Tibial artery (tissue), 4 donors: ENCODE results near the gene RAB23.

ENCODE experiments used
- DNase-seq, 2 donors: peaks; one replicate each; pipeline ENCODE4 v3.0.0-alpha.2; 2019
- H3K27ac ChIP-seq, 2 donors: fragments of 200-600 bp; sonication (generic) in 1 of 2; 1 replicate in 1 of 2; 2 replicates in 1 of 2; pipeline ENCODE4 v1.5.1; 2018 to 2019; ENCODE audit warnings: mild to moderate bottlenecking in 1 of 2
- H3K27me3 ChIP-seq, 2 donors: fragments of 200-600 bp; sonication (generic) in 1 of 2; one replicate each; pipeline versions ENCODE4 v1.5.1 to v1.6.0; 2016 to 2019
- H3K36me3 ChIP-seq, 3 donors: fragments of 200-600 bp; sonication (generic) in 2 of 3; one replicate each; pipeline ENCODE4 v1.5.1; 2016 to 2019; ENCODE audit warnings: mild to moderate bottlenecking in 2 of 3
- H3K4me1 ChIP-seq, 4 donors: fragments of 200-600 bp; sonication (generic) in 2 of 4; 1 replicate in 3 of 4; 2 replicates in 1 of 4; pipeline ENCODE4 v1.5.1; 2016 to 2019
- H3K4me3 ChIP-seq, 2 donors: fragments of 200-600 bp; sonication (generic) in 1 of 2; 1 replicate in 1 of 2; 2 replicates in 1 of 2; pipeline ENCODE4 v1.5.1; 2018 to 2019; ENCODE audit warnings: mild to moderate bottlenecking in 2 of 2
- H3K9me3 ChIP-seq, 3 donors: fragments of 200-600 bp; sonication (generic) in 1 of 3; one replicate each; pipeline ENCODE4 v1.5.1; 2016 to 2019
- CTCF ChIP-seq, 2 experiments: fragments of 200-600 bp in 1 of 2; fragments of 450-650 bp in 1 of 2; IDR thresholded peaks; one replicate each; pipeline ENCODE4 v1.5.1; 2017 to 2019; ENCODE audit warnings: antibody characterized with exemption in 2 of 2, mild to moderate bottlenecking in 1 of 2, moderate library complexity in 1 of 2
- intact Hi-C: fragments of 100-400 bp; cut with DNase I; formaldehyde crosslinking; loops from one replicate; pipeline ENCODE4 v1.15.0; 2023; ENCODE audit warnings: low total_unique reads

The RAB23 gene

GRCh38 chr6:57162028-57162427, 60.1 kb downstream of the RAB23 start:
- H3K27me3 ChIP-seq: no peaks in the 10 kb centered on the region
- TF ChIP-seq CTCF (IDR thresholded peaks at IDR 0.05): no peak
- peaks cover 32 to 62% (median 55%) of the 10 kb centered on the region in 3 donors for H3K36me3 ChIP-seq
- no peak for DNase-seq
- no peaks in the 10 kb centered on the region for H3K4me1 ChIP-seq
- H3K9me3 ChIP-seq: peaks cover 0 to 14% (median 10%) of the 10 kb centered on the region in 3 donors
- H3K4me3 ChIP-seq: no peak overlapping the region
- no peak overlapping the region for H3K27ac ChIP-seq
- intact Hi-C loops: loop anchor here (10.0 kb wide), 1 partner anchor 67 kb away; the partner anchor contains the start of gene ZNF451

GRCh38 chr6:57159127-57159526, 63.0 kb downstream of the RAB23 start:
- Histone ChIP-seq H3K27me3 (no peaks in the 10 kb centered on the region), H3K4me3 (no peak overlapping the region), H3K4me1 (no peaks in the 10 kb centered on the region), H3K36me3 (peaks cover 33 to 51% (median 48%) of the 10 kb centered on the region in 3 donors), H3K9me3 (no peaks in the 10 kb centered on the region), H3K27ac (no peak overlapping the region)
- DNase-seq: no peak
- no peak for TF ChIP-seq CTCF (IDR thresholded peaks at IDR 0.05)
- intact Hi-C loops: no loop called here

GRCh38 chr6:57158658-57159057, 63.4 kb downstream of the RAB23 start:
- H3K9me3 ChIP-seq: no peaks in the 10 kb centered on the region
- H3K36me3 ChIP-seq: peaks cover 37 to 56% (median 48%) of the 10 kb centered on the region in 3 donors
- H3K4me3 ChIP-seq: no peak overlapping the region
- no peak for TF ChIP-seq CTCF (IDR thresholded peaks at IDR 0.05)
- no peak overlapping the region for H3K27ac ChIP-seq
- H3K27me3 ChIP-seq: no peaks in the 10 kb centered on the region
- no peaks in the 10 kb centered on the region for H3K4me1 ChIP-seq
- DNase-seq: no peak
- intact Hi-C loops: no loop called here

- DNase-seq: no peak
- H3K27me3 ChIP-seq: no peaks in the 10 kb centered on the region
- H3K4me1 ChIP-seq: no peaks in the 10 kb centered on the region
- H3K9me3 ChIP-seq: no peaks in the 10 kb centered on the region
- peaks cover 49 to 63% (median 51%) of the 10 kb centered on the region in 3 donors for H3K36me3 ChIP-seq
- no peak for TF ChIP-seq CTCF (IDR thresholded peaks at IDR 0.05)
- no peak overlapping the region for H3K27ac ChIP-seq
- no peak overlapping the region for H3K4me3 ChIP-seq
- intact Hi-C loops: no loop called here
Observed at GRCh38 chr6:57147955-57148858, 73.9 kb downstream of the RAB23 start.

GRCh38 chr6:57147401-57147800, 74.7 kb downstream of the RAB23 start:
- H3K36me3 ChIP-seq: peaks cover 44 to 60% (median 47%) of the 10 kb centered on the region in 3 donors
- intact Hi-C loops: no loop called here

More at GRCh38 chr6:57147401-57147800, 74.7 kb downstream of the RAB23 start:
- no peak overlapping the region for H3K4me3 ChIP-seq
- no peak overlapping the region for H3K27ac ChIP-seq
- no peaks in the 10 kb centered on the region for H3K4me1 ChIP-seq
- DNase-seq: no peak
- H3K27me3 ChIP-seq: no peaks in the 10 kb centered on the region
- no peaks in the 10 kb centered on the region for H3K9me3 ChIP-seq
- no peak for TF ChIP-seq CTCF (IDR thresholded peaks at IDR 0.05)
